HG03108 (cell line): ENCODE results near the gene FOLH1.
"Not testable (repeated sequence)": the region's sequence is repeated elsewhere in the genome, so short reads cannot be mapped to it uniquely, and the experiment has no call there.

Experiments used
- ATAC-seq: cut with Tn5 transposase; IDR thresholded peaks from one replicate; pipeline ENCODE4 v1.9.1; 2021; ENCODE audit warnings: moderate library complexity; ENCODE audit not compliant: unreplicated experiment

The FOLH1 gene

GRCh38 chr11:49184756-49185155 is 23.6 kb downstream of the FOLH1 start:
- ATAC-seq: not testable (repeated sequence)

DNA sequence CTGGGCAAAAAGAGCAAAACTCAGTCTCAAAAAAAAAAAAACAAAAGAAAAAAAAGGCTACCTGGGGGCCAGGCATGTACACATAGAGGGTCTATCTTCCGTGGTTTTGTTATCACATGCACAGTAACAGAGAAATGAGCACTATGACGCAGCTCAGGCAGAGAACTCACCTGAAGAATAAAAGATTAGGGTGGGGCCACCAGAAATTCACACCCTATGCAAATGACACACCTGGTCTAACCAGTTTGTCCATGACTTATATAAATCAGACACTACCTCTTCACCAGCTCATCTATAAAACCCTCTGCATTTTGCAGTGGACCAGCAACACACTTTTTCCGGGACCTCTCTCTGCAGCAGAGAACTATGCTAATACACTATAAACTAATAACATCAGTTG is 30.5 kb downstream of the FOLH1 start:
- not testable (repeated sequence) for ATAC-seq

- not testable (repeated sequence) for ATAC-seq
Observed at GRCh38 chr11:49175378-49175777, 33.0 kb downstream of the FOLH1 start.

- not testable (repeated sequence) for ATAC-seq
Observed at GRCh38 chr11:49174691-49175366, 33.6 kb downstream of the FOLH1 start.

GRCh38 chr11:49171613-49172012 is 36.8 kb downstream of the FOLH1 start:
- ATAC-seq: not testable (repeated sequence)

DNA sequence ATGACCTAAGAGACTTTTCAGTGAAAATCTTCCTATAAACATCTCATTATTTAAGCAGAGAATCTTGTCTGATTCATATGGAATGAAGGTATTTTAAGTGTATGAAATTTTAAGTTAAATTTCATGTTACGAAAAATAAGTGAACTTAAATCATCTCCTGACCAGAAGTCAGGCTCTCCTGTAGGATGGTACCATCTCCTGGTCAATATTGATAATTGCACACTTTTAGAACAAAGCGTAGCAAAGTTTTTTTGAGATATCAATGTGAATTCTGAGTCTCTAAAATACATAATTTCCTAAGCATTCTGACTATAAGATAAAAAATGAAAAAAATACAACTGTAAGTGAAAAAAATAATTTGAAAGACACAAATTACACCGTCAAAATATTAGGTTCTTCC is 38.8 kb downstream of the FOLH1 start:
- ATAC-seq: not testable (repeated sequence)

DNA sequence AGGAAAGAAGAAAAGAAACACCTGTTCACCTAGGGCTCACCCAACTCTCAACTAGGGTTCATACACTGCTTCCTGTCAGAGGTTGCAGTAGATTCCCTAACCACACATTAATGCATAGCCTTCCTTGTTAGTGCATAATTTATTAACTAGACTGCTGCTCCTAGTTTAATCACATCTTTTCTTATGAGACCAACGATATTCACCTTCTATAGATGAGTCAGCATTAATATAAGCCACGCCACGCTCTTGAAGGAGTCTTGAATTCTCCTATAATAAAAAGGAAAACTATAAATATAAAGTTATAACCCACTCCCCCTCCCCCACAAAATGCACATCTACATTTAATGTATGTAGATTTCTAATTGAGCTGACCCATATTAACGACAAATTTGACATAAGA is 39.4 kb downstream of the FOLH1 start:
- ATAC-seq: not testable (repeated sequence)

DNA sequence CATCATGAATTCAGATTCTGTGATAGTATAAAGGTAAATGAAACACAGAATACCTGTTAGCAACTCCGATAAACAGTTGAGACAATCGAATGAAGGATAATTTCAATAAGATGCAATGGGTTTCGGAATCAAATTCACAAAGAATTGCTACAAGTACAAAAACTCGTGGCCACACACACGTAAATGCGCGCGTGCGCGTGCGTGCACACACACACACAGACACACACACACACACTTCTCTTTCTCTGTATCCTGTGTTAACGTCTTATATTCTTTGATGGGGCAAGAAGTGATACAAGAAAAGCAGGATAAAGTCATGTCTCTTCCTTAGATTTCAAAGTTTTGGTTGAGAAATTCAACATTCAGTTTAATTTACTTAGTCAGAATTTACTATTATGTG is 57.2 kb downstream of the FOLH1 start:
- ATAC-seq: no peak

- not testable (repeated sequence) for ATAC-seq
Observed at GRCh38 chr11:49102356-49102755, 106.0 kb downstream of the FOLH1 start.
